Measurements from ENCODE around the gene CNGA2.
A peak's percentile ranks its signal among the peaks of the same experiment; 100 is the strongest.

CNGA2 gene

DNA sequence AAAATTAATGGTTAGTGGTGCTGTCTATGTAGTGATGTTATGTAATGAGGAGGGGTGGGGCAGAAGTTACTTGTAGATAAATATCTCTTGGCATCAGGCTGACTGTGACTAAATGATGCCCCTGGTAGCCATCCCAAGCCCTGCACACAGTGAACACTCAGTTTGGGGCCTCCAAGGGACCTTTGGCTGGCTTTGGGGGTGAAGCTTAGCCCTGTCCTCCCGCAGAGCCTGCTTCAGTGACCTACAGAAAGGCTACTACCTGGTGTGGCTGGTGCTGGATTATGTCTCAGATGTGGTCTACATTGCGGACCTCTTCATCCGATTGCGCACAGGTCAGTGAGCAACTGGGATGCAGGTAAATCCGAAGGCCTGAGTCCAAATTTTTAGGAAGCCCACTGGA is 7.8 kb downstream of the CNGA2 start:
- no peak for TF ChIP-seq NFRKB (IDR thresholded peaks at IDR 0.05)
- no peak for TF ChIP-seq FOXM1 (IDR thresholded peaks at IDR 0.05; ENCODE audit: borderline replicate concordance)
- TF ChIP-seq, protein P1, sequence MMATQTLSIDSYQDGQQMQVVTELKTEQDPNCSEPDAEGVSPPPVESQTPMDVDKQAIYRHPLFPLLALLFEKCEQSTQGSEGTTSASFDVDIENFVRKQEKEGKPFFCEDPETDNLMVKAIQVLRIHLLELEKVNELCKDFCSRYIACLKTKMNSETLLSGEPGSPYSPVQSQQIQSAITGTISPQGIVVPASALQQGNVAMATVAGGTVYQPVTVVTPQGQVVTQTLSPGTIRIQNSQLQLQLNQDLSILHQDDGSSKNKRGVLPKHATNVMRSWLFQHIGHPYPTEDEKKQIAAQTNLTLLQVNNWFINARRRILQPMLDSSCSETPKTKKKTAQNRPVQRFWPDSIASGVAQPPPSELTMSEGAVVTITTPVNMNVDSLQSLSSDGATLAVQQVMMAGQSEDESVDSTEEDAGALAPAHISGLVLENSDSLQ (IDR thresholded peaks at IDR 0.05): no peak
- no peak for TF ChIP-seq SP1 (IDR thresholded peaks at IDR 0.05)
- no peak for TF ChIP-seq LEF1 (IDR thresholded peaks at IDR 0.05; ENCODE audit: borderline replicate concordance)
- TF ChIP-seq ELF4 (IDR thresholded peaks at IDR 0.05): no peak
- no peak for TF ChIP-seq BHLHE40 (IDR thresholded peaks at IDR 0.05; ENCODE audit: borderline replicate concordance)
- TF ChIP-seq CTBP1 (IDR thresholded peaks at IDR 0.05; ENCODE audit: borderline replicate concordance): no peak
- DNase-seq (ENCODE audit: extremely low spot score): no peak
- CTCF ChIA-PET: interaction anchor here (1.1 kb wide), 1 partner anchor 890 kb away, joined by 4 read pairs; no protein-coding TSS in a partner anchor
- POLR2A ChIA-PET: no interaction called here

DNA sequence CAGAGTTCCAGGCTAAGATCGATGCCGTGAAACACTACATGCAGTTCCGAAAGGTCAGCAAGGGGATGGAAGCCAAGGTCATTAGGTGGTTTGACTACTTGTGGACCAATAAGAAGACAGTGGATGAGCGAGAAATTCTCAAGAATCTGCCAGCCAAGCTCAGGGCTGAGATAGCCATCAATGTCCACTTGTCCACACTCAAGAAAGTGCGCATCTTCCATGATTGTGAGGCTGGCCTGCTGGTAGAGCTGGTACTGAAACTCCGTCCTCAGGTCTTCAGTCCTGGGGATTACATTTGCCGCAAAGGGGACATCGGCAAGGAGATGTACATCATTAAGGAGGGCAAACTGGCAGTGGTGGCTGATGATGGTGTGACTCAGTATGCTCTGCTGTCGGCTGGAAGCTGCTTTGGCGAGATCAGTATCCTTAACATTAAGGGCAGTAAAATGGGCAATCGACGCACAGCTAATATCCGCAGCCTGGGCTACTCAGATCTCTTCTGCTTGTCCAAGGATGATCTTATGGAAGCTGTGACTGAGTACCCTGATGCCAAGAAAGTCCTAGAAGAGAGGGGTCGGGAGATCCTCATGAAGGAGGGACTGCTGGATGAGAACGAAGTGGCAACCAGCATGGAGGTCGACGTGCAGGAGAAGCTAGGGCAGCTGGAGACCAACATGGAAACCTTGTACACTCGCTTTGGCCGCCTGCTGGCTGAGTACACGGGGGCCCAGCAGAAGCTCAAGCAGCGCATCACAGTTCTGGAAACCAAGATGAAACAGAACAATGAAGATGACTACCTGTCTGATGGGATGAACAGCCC is 9.3 kb downstream of the CNGA2 start:
- TF ChIP-seq FOXM1 (IDR thresholded peaks at IDR 0.05; ENCODE audit: borderline replicate concordance) (no peak), NFRKB (IDR thresholded peaks at IDR 0.05) (no peak), SP1 (IDR thresholded peaks at IDR 0.05) (no peak), BHLHE40 (IDR thresholded peaks at IDR 0.05; ENCODE audit: borderline replicate concordance) (no peak), SUZ12 (IDR thresholded peaks at IDR 0.05) (no peak), FOXK2 (IDR thresholded peaks at IDR 0.05) (no peak), LEF1 (IDR thresholded peaks at IDR 0.05; ENCODE audit: borderline replicate concordance) (no peak), ZNF384 (IDR thresholded peaks at IDR 0.05) (no peak), ELF4 (IDR thresholded peaks at IDR 0.05) (no peak)
- no peak for DNase-seq (ENCODE audit: extremely low spot score)
- ChIA-PET CTCF (interaction anchor here (1.2 kb wide), 1 partner anchor 10 kb away, joined by 3 read pairs; no protein-coding TSS in a partner anchor), POLR2A (no interaction called here)

DNA sequence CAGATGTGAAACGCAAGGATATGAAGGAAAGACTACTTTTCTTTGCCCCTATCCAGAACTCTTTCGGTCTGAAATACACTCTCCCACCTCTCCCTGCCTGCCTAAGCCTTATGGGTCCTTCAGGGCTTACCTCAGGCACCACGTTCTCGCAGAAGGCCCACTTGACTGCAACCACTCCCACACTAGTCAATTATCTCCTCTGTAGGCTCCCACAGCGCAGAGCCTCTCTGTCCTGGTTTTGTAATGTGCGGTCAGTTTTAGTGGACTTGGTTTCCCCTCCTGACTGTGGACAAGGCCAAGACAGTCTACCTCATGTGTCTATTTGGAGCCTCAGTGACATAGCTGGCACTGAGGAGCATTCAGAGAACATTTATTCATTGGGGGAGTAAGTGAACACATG is 11.1 kb downstream of the CNGA2 start:
- TF ChIP-seq, protein P1 (IDR thresholded peaks at IDR 0.05): no peak
- TF ChIP-seq ZNF384 (IDR thresholded peaks at IDR 0.05): no peak
- no peak for TF ChIP-seq TARDBP (IDR thresholded peaks at IDR 0.05)
- no peak for TF ChIP-seq ARNT (IDR thresholded peaks at IDR 0.05)
- no peak for TF ChIP-seq SUZ12 (IDR thresholded peaks at IDR 0.05)
- no peak for TF ChIP-seq CTBP1 (IDR thresholded peaks at IDR 0.05; ENCODE audit: borderline replicate concordance)
- TF ChIP-seq SP1 (IDR thresholded peaks at IDR 0.05): no peak
- POLR2A ChIA-PET: no interaction called here
- no peak for DNase-seq (ENCODE audit: extremely low spot score)
- CTCF ChIA-PET: no interaction called here

DNA sequence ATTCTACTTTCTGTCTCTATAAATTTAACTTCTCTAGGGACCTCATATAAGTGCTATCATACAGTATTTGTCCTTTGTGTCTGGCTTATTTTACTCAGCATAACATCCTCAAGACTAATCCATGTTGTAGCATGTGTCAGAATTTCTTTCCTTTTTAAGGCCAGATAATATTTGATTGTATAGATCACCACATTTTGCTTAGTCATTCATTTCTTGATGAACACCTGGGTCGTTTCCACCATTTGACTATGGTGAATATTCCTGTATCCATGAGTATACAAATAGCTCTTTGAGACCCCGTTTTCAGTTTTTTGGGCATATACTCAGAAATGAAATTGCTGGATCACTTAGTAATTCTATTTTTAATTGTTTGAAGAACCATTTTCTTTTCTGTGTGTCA is 12.0 kb downstream of the CNGA2 start:
- DNase-seq (ENCODE audit: extremely low spot score): no peak
- TF ChIP-seq CTBP1 (IDR thresholded peaks at IDR 0.05; ENCODE audit: borderline replicate concordance) (no peak), ELF4 (IDR thresholded peaks at IDR 0.05) (no peak), L3MBTL2 (conservative IDR thresholded peaks at IDR 0.05) (no peak), HDGF (IDR thresholded peaks at IDR 0.05; ENCODE audit: borderline replicate concordance) (no peak)
- ChIA-PET CTCF (no interaction called here), POLR2A (no interaction called here)

DNA sequence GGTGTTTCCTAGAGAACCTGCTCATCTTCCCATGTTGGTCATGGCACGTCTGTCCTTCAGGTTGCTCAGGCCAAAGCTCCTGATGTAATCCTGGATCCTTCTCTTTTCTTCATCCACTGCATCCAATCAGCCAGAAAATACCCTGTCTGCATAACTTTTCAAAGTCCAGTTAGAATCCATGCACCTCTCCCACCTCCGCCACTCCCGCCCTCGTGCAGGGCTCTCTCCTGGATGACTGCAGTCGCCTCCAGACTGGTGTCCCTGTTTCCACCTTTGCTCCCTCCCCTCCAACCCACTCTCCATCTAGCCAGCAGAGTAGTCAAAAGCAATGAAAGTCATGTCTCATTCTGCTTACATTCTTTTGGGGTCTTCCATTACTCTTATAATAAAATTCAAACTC is 16.0 kb downstream of the CNGA2 start:
- ChIA-PET CTCF (interaction anchor here (0.6 to 1.3 kb wide), 7 partner anchors 8 to 1996 kb away, joined by 3 to 8 read pairs (median 4); no protein-coding TSS in a partner anchor), POLR2A (no interaction called here)
- no peak for TF ChIP-seq L3MBTL2 (conservative IDR thresholded peaks at IDR 0.05)
- DNase-seq (ENCODE audit: extremely low spot score): no peak

DNA sequence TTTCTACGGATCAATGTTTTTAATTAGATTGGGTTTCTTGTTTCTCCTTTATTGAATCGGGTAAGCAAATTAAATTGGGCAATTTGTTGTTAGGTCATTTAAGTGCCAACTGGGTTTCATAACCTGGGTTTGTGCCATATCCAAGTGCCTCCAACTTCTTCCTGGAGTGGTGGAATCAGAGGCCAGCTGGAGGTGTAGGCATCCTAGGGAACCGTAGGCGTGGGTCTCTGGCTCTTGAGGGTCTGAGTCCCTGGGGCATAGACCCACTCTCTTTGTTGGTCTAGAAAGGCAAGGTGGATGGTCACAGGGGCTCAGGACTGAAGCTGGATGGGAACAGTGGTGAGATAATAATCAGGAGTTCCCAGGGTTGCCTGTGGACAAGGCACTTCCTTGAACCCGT is 18.3 kb downstream of the CNGA2 start:
- ChIA-PET POLR2A (no interaction called here), CTCF (interaction anchor here (0.6 to 1.3 kb wide), 9 partner anchors 9 to 1068 kb away, joined by 3 to 13 read pairs (median 4); no protein-coding TSS in a partner anchor)

DNA sequence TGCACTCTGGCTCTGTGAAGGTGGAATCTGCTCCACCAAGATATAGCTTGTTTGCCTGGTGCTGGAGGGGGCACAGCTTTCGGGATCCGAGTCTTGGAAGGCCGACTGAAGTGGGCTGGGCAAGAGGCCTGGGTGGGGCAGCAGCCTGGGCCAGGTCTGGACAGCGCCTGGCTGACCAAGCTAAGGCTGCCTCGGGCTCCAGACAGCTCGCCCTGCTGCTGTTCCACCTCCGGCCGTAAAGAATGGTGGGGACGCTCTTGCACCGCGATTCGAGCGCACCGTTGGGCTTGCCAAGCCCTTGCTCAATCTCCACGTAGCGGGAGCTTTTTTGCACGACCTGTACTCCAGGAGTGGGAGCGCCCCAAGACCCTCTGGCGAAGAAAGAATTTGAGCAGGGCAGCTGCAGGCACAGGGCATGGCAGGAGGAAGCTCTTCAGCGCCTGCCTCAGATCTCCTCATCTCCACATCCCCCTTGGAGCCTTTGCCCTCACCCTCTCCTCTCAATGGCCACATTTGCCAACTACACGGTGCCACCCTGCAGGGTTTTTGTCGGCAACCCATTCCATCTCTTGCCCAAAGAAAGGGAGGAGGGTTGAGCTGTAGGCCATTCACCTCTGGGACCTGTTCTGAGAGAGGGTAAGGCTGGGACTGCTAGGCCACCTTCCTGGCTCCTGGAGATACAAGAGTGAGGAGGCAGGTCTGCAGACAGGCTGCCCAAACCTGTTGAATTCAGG is 18.9 kb downstream of the CNGA2 start:
- ChIA-PET CTCF (interaction anchor here (0.6 to 1.3 kb wide), 11 partner anchors 9 to 1068 kb away, joined by 3 to 13 read pairs (median 3); no protein-coding TSS in a partner anchor), POLR2A (no interaction called here)
- TF ChIP-seq L3MBTL2 (conservative IDR thresholded peaks at IDR 0.05): no peak
- no peak for TF ChIP-seq FOXA1 (IDR thresholded peaks at IDR 0.05)
- no peak for TF ChIP-seq FOXK2 (IDR thresholded peaks at IDR 0.05)
- no peak for TF ChIP-seq TARDBP (IDR thresholded peaks at IDR 0.05)
- no peak for TF ChIP-seq ZNF384 (IDR thresholded peaks at IDR 0.05)
- no peak for TF ChIP-seq ARNT (IDR thresholded peaks at IDR 0.05)
- TF ChIP-seq LEF1 (IDR thresholded peaks at IDR 0.05; ENCODE audit: borderline replicate concordance): no peak
- no peak for TF ChIP-seq HDGF (IDR thresholded peaks at IDR 0.05; ENCODE audit: borderline replicate concordance)
- no peak for TF ChIP-seq ELF4 (IDR thresholded peaks at IDR 0.05)
- TF ChIP-seq NFRKB (IDR thresholded peaks at IDR 0.05): no peak
- TF ChIP-seq SP1 (IDR thresholded peaks at IDR 0.05): no peak
- no peak for TF ChIP-seq SUZ12 (IDR thresholded peaks at IDR 0.05)
- TF ChIP-seq BHLHE40 (IDR thresholded peaks at IDR 0.05; ENCODE audit: borderline replicate concordance): no peak
- TF ChIP-seq, protein P1 (IDR thresholded peaks at IDR 0.05): no peak
- TF ChIP-seq FOXM1 (IDR thresholded peaks at IDR 0.05; ENCODE audit: borderline replicate concordance): no peak
- TF ChIP-seq CTBP1 (IDR thresholded peaks at IDR 0.05; ENCODE audit: borderline replicate concordance): no peak
- peak; percentile 74 for DNase-seq (ENCODE audit: extremely low spot score)

More for the DNA sequence above, 18.3 kb downstream of the CNGA2 start:
- DNase-seq (ENCODE audit: extremely low spot score): no peak
- TF ChIP-seq FOXM1 (IDR thresholded peaks at IDR 0.05; ENCODE audit: borderline replicate concordance): no peak

All from HEK293T (cell line).